Endothelial cell of umbilical vein (primary cell): ENCODE measurements around the gene PEBP1. TPM values are rescaled to one million over a fixed set of nuclear protein-coding genes. Genes with fewer than 3 reads are reported as not detected.
"Not testable (repeated sequence)": the region's sequence is repeated elsewhere in the genome, so short reads cannot be mapped to it uniquely, and the experiment has no call there.

Experiments
- BruUV-seq: library from RNA; stranded (reverse); fragments of 400-500 nt; replicated peaks from 2 replicates; lab custom pipeline; 2021; lab: Mats Ljungman, UMichigan
- CTCF ChIA-PET: fragments of 300-600, 350-600 bp; sonication (Branson Sonifier 250); formaldehyde crosslinking; loops from one replicate; lab custom pipeline; 2021; ENCODE audit warnings: antibody characterized with exemption, inconsistent platforms; lab: Charles Lee
- POLR2A ChIA-PET: fragments of 300-600, 350-600 bp; sonication (Branson Sonifier 250); formaldehyde crosslinking; loops from one replicate; lab custom pipeline; 2021; ENCODE audit warnings: antibody characterized with exemption, inconsistent platforms; lab: Charles Lee
- DNase-seq: peaks from one replicate; pipeline ENCODE4 v3.0.0-alpha.2; 2011; ENCODE audit warnings: low read depth, low spot score
- FAIRE-seq: peaks from 2 replicates; lab custom pipeline; 2011; peaks lifted over from hg19 to GRCh38; lab: Jason Lieb, UNC
- H2AFZ ChIP-seq: 2 replicates; pipeline ENCODE4 v1.6.0; 2012; ENCODE audit warnings: low read depth, low read length, control low read depth, inconsistent platforms
- H3K27ac ChIP-seq: 2 replicates; pipeline ENCODE4 v1.5.1; 2011; ENCODE audit warnings: low read depth, mild to moderate bottlenecking, control low read depth, low read length, moderate library complexity; ENCODE audit not compliant: insufficient read depth
- H3K27me3 ChIP-seq, 2 experiments: 2 replicates each; pipeline versions ENCODE4 v1.6.0 to v1.6.1; 2011; ENCODE audit warnings: low read length in 2 of 2, mixed read lengths in 1 of 2; ENCODE audit not compliant: control insufficient read depth in 2 of 2, insufficient read depth in 2 of 2
- H3K36me3 ChIP-seq, 2 experiments: 2 replicates in 1 of 2; 3 replicates in 1 of 2; pipeline ENCODE4 v1.5.1; 2011; ENCODE audit warnings: low read length in 2 of 2, mild to moderate bottlenecking in 1 of 2, moderate library complexity in 1 of 2; ENCODE audit not compliant: control insufficient read depth in 2 of 2, insufficient read depth in 2 of 2; ENCODE audit errors: extremely low read depth in 1 of 2
- H3K4me1 ChIP-seq: 3 replicates; pipeline ENCODE4 v1.5.1; 2011; ENCODE audit warnings: mild to moderate bottlenecking, low read length; ENCODE audit not compliant: control insufficient read depth, insufficient read depth; ENCODE audit errors: extremely low read depth
- H3K4me2 ChIP-seq: 2 replicates; pipeline ENCODE4 v1.6.1; 2011; ENCODE audit warnings: low read length, control low read depth, mixed read lengths; ENCODE audit not compliant: insufficient read depth
- H3K4me3 ChIP-seq, 3 experiments: fragments of 200-600 bp in 1 of 3; sonication (generic), shearing (Covaris generic) in 1 of 3; replicated peaks in 1 of 3; 2 replicates each; pipeline ENCODE4 v1.5.1; 2011 to 2016; ENCODE audit warnings: control low read depth in 3 of 3, low read length in 3 of 3, mild to moderate bottlenecking in 2 of 3, inconsistent platforms in 1 of 3, low read depth in 1 of 3, moderate library complexity in 1 of 3; ENCODE audit not compliant: insufficient read depth in 1 of 3
- H3K79me2 ChIP-seq: 2 replicates; pipeline ENCODE4 v1.6.0; 2012; ENCODE audit warnings: low read length, inconsistent platforms; ENCODE audit not compliant: control insufficient read depth, insufficient read depth
- H3K9ac ChIP-seq: replicated peaks from 2 replicates; pipeline ENCODE3; 2011; ENCODE audit warnings: low read length, control low read depth; ENCODE audit not compliant: insufficient read depth; ENCODE audit errors: extremely low read depth
- H3K9me1 ChIP-seq: replicated peaks from 3 replicates; pipeline ENCODE4 v1.6.0; 2011; ENCODE audit warnings: mild to moderate bottlenecking, low read length; ENCODE audit not compliant: control insufficient read depth, insufficient read depth; ENCODE audit errors: extremely low read depth
- H3K9me3 ChIP-seq: replicated peaks from 2 replicates; pipeline ENCODE4 v1.5.1; 2012; ENCODE audit warnings: low read length, inconsistent platforms; ENCODE audit not compliant: control insufficient read depth, insufficient read depth
- H4K20me1 ChIP-seq: replicated peaks from 2 replicates; pipeline ENCODE3; 2011; ENCODE audit warnings: mild to moderate bottlenecking, low read length; ENCODE audit not compliant: control insufficient read depth, insufficient read depth; ENCODE audit errors: extremely low read depth
- CTCF ChIP-seq, 2 donors: IDR thresholded peaks; 1 replicate in 1 of 2; 2 replicates in 1 of 2; pipeline ENCODE4 v1.5.1; 2011; ENCODE audit warnings: low read length in 2 of 2, mild to moderate bottlenecking in 2 of 2, moderate library complexity in 2 of 2, control low read depth in 1 of 2, inconsistent platforms in 1 of 2, low read depth in 1 of 2; ENCODE audit not compliant: insufficient read depth in 1 of 2; ENCODE audit errors: extremely low read depth in 1 of 2
- EZH2 ChIP-seq: IDR thresholded peaks from 2 replicates; pipeline ENCODE4 v1.6.1; 2012; ENCODE audit warnings: borderline replicate concordance, low read depth, mild to moderate bottlenecking, moderate library complexity, low read length, inconsistent platforms; ENCODE audit not compliant: severe bottlenecking
- FOS ChIP-seq: IDR thresholded peaks from 2 replicates; pipeline ENCODE4 v1.6.1; 2011; ENCODE audit warnings: mild to moderate bottlenecking, low read length, moderate library complexity, borderline replicate concordance; ENCODE audit not compliant: insufficient read depth
- GATA2 ChIP-seq: IDR thresholded peaks from 2 replicates; pipeline ENCODE4 v1.7.0; 2011; ENCODE audit warnings: low read depth, mild to moderate bottlenecking, moderate library complexity, mixed read lengths, low read length; ENCODE audit not compliant: insufficient read length, insufficient read depth
- JUN ChIP-seq: IDR thresholded peaks from 2 replicates; pipeline ENCODE4 v1.6.1; 2011; ENCODE audit warnings: borderline replicate concordance, low read depth; ENCODE audit not compliant: insufficient read length, insufficient read depth
- MYC ChIP-seq: IDR thresholded peaks from one replicate; pipeline ENCODE4 v1.6.1; 2011; ENCODE audit warnings: mild to moderate bottlenecking, low read depth, low read length
- POLR2A ChIP-seq: IDR thresholded peaks from 2 replicates; pipeline ENCODE4 v1.6.1; 2012; ENCODE audit warnings: low read depth, mild to moderate bottlenecking, control low read depth, low read length
- POLR2AphosphoS5 ChIP-seq: IDR thresholded peaks from 2 replicates; pipeline ENCODE4 v1.6.1; 2012; ENCODE audit warnings: low read depth, mild to moderate bottlenecking, control low read depth, low read length, moderate library complexity; ENCODE audit not compliant: insufficient read depth
- dilution Hi-C: fragments of 300-500 bp; cut with MboI; formaldehyde crosslinking; loops from one replicate; pipeline ENCODE4 v1.15.0; 2019; ENCODE audit warnings: low sequenced_read_pairs; ENCODE audit not compliant: extremely low pct_ligation_motif_present
- intact Hi-C: fragments of 100-400 bp; cut with micrococcal nuclease; formaldehyde crosslinking; loops from one replicate; pipeline ENCODE4 v1.10.0; 2022
- polyA plus RNA-seq, 4 experiments: library from polyadenylated mRNA; depleted of rRNA in 3 of 4; stranded (reverse) in 3 of 4; unstranded in 1 of 4; fragments of >200 nt; gene quantifications; 2 replicates each; pipeline versions ENCODE4 v1.2.1 to v1.2.3, GENCODE V29; 2011 to 2012; ENCODE audit warnings: missing spikeins in 1 of 4
- total RNA-seq: library from RNA; stranded (reverse); gene quantifications from 2 replicates; pipeline ENCODE4 v1.2.3, GENCODE V29; 2021
- TF ChIP-seq, protein P1 (sequence below): IDR thresholded peaks from 2 replicates; pipeline ENCODE4 v1.6.1; 2011; ENCODE audit not compliant: insufficient read depth, insufficient read length

The PEBP1 gene
- total and polyA plus RNA-seq, 2 donors (not counting 3 experiments of a cell fraction or from before 2014, with no cell fraction given): 185 to 261 TPM

GRCh38 chr12:118127867-118128266, 8.1 kb upstream of the PEBP1 start:
- H3K9me3 ChIP-seq: no peaks in the 10 kb centered on the region
- dilution Hi-C loops: no loop called here
- no TSS peak for BruUV-seq

GRCh38 chr12:118129436-118129835, 6.5 kb upstream of the PEBP1 start:
- H3K9me1 ChIP-seq, H3K4me3 ChIP-seq, H3K79me2 ChIP-seq, H3K9ac ChIP-seq, DNase-seq, H3K36me3 ChIP-seq, H3K4me1 ChIP-seq, FAIRE-seq, intact Hi-C loops, H4K20me1 ChIP-seq, H3K27ac ChIP-seq, H3K4me2 ChIP-seq, POLR2A ChIA-PET, H3K9me3 ChIP-seq, CTCF ChIA-PET, dilution Hi-C loops, BruUV-seq, H2AFZ ChIP-seq, H3K27me3 ChIP-seq: not testable (repeated sequence)

More at GRCh38 chr12:118127867-118128266, 8.1 kb upstream of the PEBP1 start:
- no peak overlapping the region for H3K4me3 ChIP-seq
- H3K79me2 ChIP-seq: no peaks in the 10 kb centered on the region
- H3K27me3 ChIP-seq: no peaks in the 10 kb centered on the region
- H3K4me1 ChIP-seq: no peaks in the 10 kb centered on the region
- no peak overlapping the region for H3K9ac ChIP-seq
- H4K20me1 ChIP-seq: no peaks in the 10 kb centered on the region
- H2AFZ ChIP-seq: no peak overlapping the region
- no peaks in the 10 kb centered on the region for H3K9me1 ChIP-seq
- no peak overlapping the region for H3K27ac ChIP-seq
- POLR2A ChIA-PET: no interaction called here
- no peak overlapping the region for H3K4me2 ChIP-seq
- intact Hi-C loops: no loop called here
- H3K36me3 ChIP-seq: no peaks in the 10 kb centered on the region
- no peak for DNase-seq
- CTCF ChIA-PET: no interaction called here
- TF ChIP-seq EZH2 (no peak), MYC (no peak), POLR2AphosphoS5 (no peak), CTCF (IDR thresholded peaks at IDR 0.05; ENCODE audit: extremely low read depth in 1 of 2, insufficient read depth in 1 of 2, low read depth in 1 of 2, low read length in 2 of 2) (no peak), POLR2A (no peak), GATA2 (no peak), FOS (no peak), JUN (no peak)
- TF ChIP-seq, protein P1, sequence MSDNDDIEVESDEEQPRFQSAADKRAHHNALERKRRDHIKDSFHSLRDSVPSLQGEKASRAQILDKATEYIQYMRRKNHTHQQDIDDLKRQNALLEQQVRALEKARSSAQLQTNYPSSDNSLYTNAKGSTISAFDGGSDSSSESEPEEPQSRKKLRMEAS: no peak
- peak; percentile 21 for FAIRE-seq
